Upper lobe of left lung (tissue), 4 donors: ENCODE results near the gene RNF19B.
A peak's percentile ranks its signal among the peaks of the same experiment; 100 is the strongest.

Experiments
- CTCF ChIP-seq, 6 experiments: fragments of 450-650 bp in 4 of 6; fragments of 200-600 bp in 2 of 6; sonication (generic) in 2 of 6; IDR thresholded peaks; one replicate each; pipeline ENCODE4 v1.5.1; 2016 to 2019; ENCODE audit warnings: antibody characterized with exemption in 6 of 6
- EP300 ChIP-seq, 4 donors: sonication (generic); formaldehyde crosslinking; IDR thresholded peaks; one replicate each; pipeline ENCODE4 v1.5.1; 2017; ENCODE audit warnings: antibody characterized with exemption in 4 of 4, control low read depth in 2 of 4
- POLR2A ChIP-seq, 4 donors: fragments of 450-650 bp; IDR thresholded peaks; one replicate each; pipeline ENCODE4 v1.5.1; 2016 to 2017; ENCODE audit warnings: antibody characterized with exemption in 4 of 4, mild to moderate bottlenecking in 2 of 4
- POLR2AphosphoS5 ChIP-seq, 2 donors: sonication (generic); formaldehyde crosslinking; IDR thresholded peaks; one replicate each; pipeline ENCODE4 v1.5.1; 2017; ENCODE audit warnings: antibody characterized with exemption in 2 of 2

- TF ChIP-seq CTCF (IDR thresholded peaks at IDR 0.05) (peak in 5 of 6 experiments; percentile 10 to 49 (median 22)), POLR2AphosphoS5 (IDR thresholded peaks at IDR 0.05) (peak in 1 of 2 donors; percentile 29), POLR2A (IDR thresholded peaks at IDR 0.05) (peak in 1 of 4 donors; percentile 40), EP300 (IDR thresholded peaks at IDR 0.05) (no peak)
Measured at GRCh38 chr1:32963746-32964460, 706 bp downstream of the RNF19B start.
